ENCODE data around the gene ATM. TPM values are rescaled to one million over a fixed set of nuclear protein-coding genes. Genes with fewer than 3 reads are reported as not detected.
"Not testable (repeated sequence)": the region's sequence is repeated elsewhere in the genome, so short reads cannot be mapped to it uniquely, and the experiment has no call there.

The ATM gene
- total RNA-seq, 1 donor from 2014 or later = 68.1 TPM

- no peak for DNase-seq (ENCODE audit: low spot score)
Measured at GRCh38 chr11:108286956-108287355, 64.1 kb downstream of the ATM start.

GRCh38 chr11:108289066-108289465 is 66.2 kb downstream of the ATM start:
- not testable (repeated sequence) for DNase-seq (ENCODE audit: low spot score)

- no peak for DNase-seq (ENCODE audit: low spot score)
Measured at GRCh38 chr11:108289699-108290098, 66.8 kb downstream of the ATM start.

- no peak for DNase-seq (ENCODE audit: low spot score)
Measured at GRCh38 chr11:108293229-108293628, 70.4 kb downstream of the ATM start.

GRCh38 chr11:108302121-108302785 is 79.4 kb downstream of the ATM start:
- no peak for DNase-seq (ENCODE audit: low spot score)

- DNase-seq (ENCODE audit: low spot score) = no peak
Measured at GRCh38 chr11:108307751-108308150, 84.9 kb downstream of the ATM start.

GRCh38 chr11:108313444-108313843 is 90.6 kb downstream of the ATM start:
- no peak for DNase-seq (ENCODE audit: low spot score)

- DNase-seq (ENCODE audit: low spot score) = no peak
Measured at GRCh38 chr11:108316061-108316460, 93.2 kb downstream of the ATM start.

- no peak for DNase-seq (ENCODE audit: low spot score)
Measured at GRCh38 chr11:108319541-108320145, 96.8 kb downstream of the ATM start.

GRCh38 chr11:108322666-108323065 is 99.8 kb downstream of the ATM start:
- no peak for DNase-seq (ENCODE audit: low spot score)

- no peak for DNase-seq (ENCODE audit: low spot score)
Measured at GRCh38 chr11:108324587-108324986, 101.7 kb downstream of the ATM start.

- no peak for DNase-seq (ENCODE audit: low spot score)
Measured at GRCh38 chr11:108333403-108333899, 110.6 kb downstream of the ATM start.

GRCh38 chr11:108338750-108339149 is 115.9 kb downstream of the ATM start:
- DNase-seq (ENCODE audit: low spot score) = no peak

GRCh38 chr11:108340973-108341372 is 118.1 kb downstream of the ATM start:
- DNase-seq (ENCODE audit: low spot score) = no peak

GRCh38 chr11:108341654-108342053 is 118.8 kb downstream of the ATM start:
- DNase-seq (ENCODE audit: low spot score) = no peak

- no peak for DNase-seq (ENCODE audit: low spot score)
Measured at GRCh38 chr11:108343714-108344113, 120.8 kb downstream of the ATM start.

- no peak for DNase-seq (ENCODE audit: low spot score)
Measured at GRCh38 chr11:108345767-108346166, 122.9 kb downstream of the ATM start.

- DNase-seq (ENCODE audit: low spot score) = no peak
Measured at GRCh38 chr11:108346451-108346850, 123.6 kb downstream of the ATM start.

GRCh38 chr11:108351468-108351867 is 128.6 kb downstream of the ATM start:
- no peak for DNase-seq (ENCODE audit: low spot score)

GRCh38 chr11:108364159-108364558 is 141.3 kb downstream of the ATM start:
- no peak for DNase-seq (ENCODE audit: low spot score)

GRCh38 chr11:108368134-108368533 is 145.3 kb downstream of the ATM start:
- no peak for DNase-seq (ENCODE audit: low spot score)

GRCh38 chr11:108369064-108369463 is 146.2 kb downstream of the ATM start:
- no peak for DNase-seq (ENCODE audit: low spot score)

- DNase-seq (ENCODE audit: low spot score) = no peak
Measured at GRCh38 chr11:108370315-108370714, 147.4 kb downstream of the ATM start.

GRCh38 chr11:108370990-108371389 is 148.1 kb downstream of the ATM start:
- no peak for DNase-seq (ENCODE audit: low spot score)

Data from mucosa of gallbladder (tissue), 1 donor.